Glutamatergic neuron (in vitro differentiated cells): Measurements from ENCODE around the gene HNRNPR. TPM values are rescaled to one million over a fixed set of nuclear protein-coding genes. Genes with fewer than 3 reads are reported as not detected.

Experiments
- DNase-seq: peaks from one replicate; pipeline ENCODE4 v3.0.0; 2022
- H3K27ac Mint-ChIP-seq: one replicate; pipeline ENCODE4 v1.8.0; 2020; ENCODE audit warnings: mild to moderate bottlenecking, mixed read lengths, inconsistent platforms; ENCODE audit not compliant: unreplicated experiment
- H3K27me3 Mint-ChIP-seq: one replicate; pipeline ENCODE4 v1.8.0; 2020; ENCODE audit warnings: mild to moderate bottlenecking, moderate library complexity, mixed read lengths, inconsistent platforms; ENCODE audit not compliant: unreplicated experiment
- H3K36me3 Mint-ChIP-seq: one replicate; pipeline ENCODE4 v1.8.0; 2020; ENCODE audit warnings: mild to moderate bottlenecking, mixed read lengths, inconsistent platforms; ENCODE audit not compliant: unreplicated experiment
- H3K4me1 Mint-ChIP-seq: one replicate; pipeline ENCODE4 v1.8.0; 2020; ENCODE audit warnings: mild to moderate bottlenecking, low read depth, mixed read lengths, inconsistent platforms; ENCODE audit not compliant: unreplicated experiment
- H3K4me3 Mint-ChIP-seq: one replicate; pipeline ENCODE4 v1.8.0; 2020; ENCODE audit warnings: mild to moderate bottlenecking, mixed read lengths, inconsistent platforms; ENCODE audit not compliant: unreplicated experiment
- H3K9me3 Mint-ChIP-seq: one replicate; pipeline ENCODE4 v1.8.0; 2020; ENCODE audit warnings: mild to moderate bottlenecking, moderate library complexity, mixed read lengths, inconsistent platforms; ENCODE audit not compliant: unreplicated experiment
- CTCF ChIP-seq: fragments of 200-600 bp; sonication (generic); IDR thresholded peaks from one replicate; pipeline ENCODE4 v1.5.0; 2021; ENCODE audit not compliant: partially characterized antibody, unreplicated experiment
- long read RNA-seq: library from polyadenylated mRNA; unstranded; transcript quantifications from one replicate; pipeline ENCODE4 v2.0.0, GENCODE V29; 2020; ENCODE audit not compliant: unreplicated experiment
- total RNA-seq: library from RNA; stranded (reverse); fragmentation: NEBNext Ultra II Directional; extraction: Animal tissue kit (Norgen Biotek cat#: 25700); gene quantifications from one replicate; pipeline ENCODE4 v1.2.1, GENCODE V29; 2021; ENCODE audit not compliant: unreplicated experiment

Gene HNRNPR
- 189 TPM for total RNA-seq
- long read RNA-seq, full-length matches to known transcripts = 41 of 137 reads
- long read RNA-seq, partial matches to known transcripts = 33 of 137 reads
- long read RNA-seq, other reads (novel, unspliced or antisense) = 63 of 137 reads

DNA sequence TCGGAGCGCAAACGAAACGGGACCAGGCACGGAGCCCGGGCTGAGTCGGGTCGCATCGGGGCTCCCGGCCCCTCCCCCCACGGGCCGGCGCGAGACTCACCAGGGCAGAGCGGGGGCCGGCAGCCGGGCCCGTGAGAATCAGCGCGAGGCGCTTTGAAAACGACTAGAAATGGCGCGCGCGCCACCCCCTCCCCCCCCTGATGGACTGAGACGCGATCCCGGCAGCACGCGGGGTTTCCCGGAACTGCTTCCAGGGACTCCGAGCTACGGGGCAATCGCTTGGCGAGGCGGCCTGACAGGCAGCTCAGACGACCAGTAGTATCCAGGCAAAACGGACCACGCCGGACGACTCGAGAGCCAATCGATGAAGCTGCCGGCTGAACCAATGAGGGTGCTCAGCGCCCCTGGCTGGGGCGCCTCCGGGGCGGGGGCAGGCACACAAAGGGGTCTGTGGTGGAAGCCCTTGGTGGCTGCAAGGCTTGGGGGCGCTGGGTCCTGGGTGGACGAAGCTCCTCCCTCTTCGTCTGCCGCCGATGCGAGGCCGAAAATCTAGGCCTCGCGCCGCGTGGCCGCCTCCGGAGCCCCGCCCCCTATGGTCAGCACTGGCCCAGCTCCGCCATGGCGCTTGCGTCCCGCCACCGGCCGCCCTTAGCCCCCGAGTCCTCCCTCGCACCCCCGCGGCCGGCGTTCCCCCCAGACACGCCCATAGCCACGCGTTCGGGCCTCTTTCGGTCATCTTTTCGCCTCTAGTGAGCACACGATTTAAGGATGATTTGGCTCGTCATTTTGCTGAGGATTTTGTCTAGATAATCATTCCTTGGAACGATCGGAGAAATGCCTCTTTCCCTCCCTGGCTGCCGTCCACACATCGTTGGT lies at the start of gene HNRNPR:
HNRNPR (minus strand) TSS at position 174 of the 876 bp plus-strand sequence. CDS start 3,276 bp downstream, outside the sequence.
- peaks cover 31% of the 10 kb centered on the region for H3K4me1 Mint-ChIP-seq
- peak within 1 kb of the TSS; percentile 95 for H3K27ac Mint-ChIP-seq
- peak; percentile 100 for DNase-seq
- TF ChIP-seq CTCF = no peak
- H3K27me3 Mint-ChIP-seq = peaks cover 5% of the 10 kb centered on the region
- no peaks in the 10 kb centered on the region for H3K36me3 Mint-ChIP-seq
- peak within 1 kb of the TSS; percentile 94 for H3K4me3 Mint-ChIP-seq
- peaks cover 1% of the 10 kb centered on the region for H3K9me3 Mint-ChIP-seq

GRCh38 chr1:23393706-23394105 lies 49.6 kb upstream of the HNRNPR start:
- Mint-ChIP-seq H3K4me3 (no peak overlapping the region), H3K4me1 (no peaks in the 10 kb centered on the region), H3K9me3 (peaks cover 4% of the 10 kb centered on the region), H3K36me3 (peaks cover 6% of the 10 kb centered on the region), H3K27ac (no peak overlapping the region), H3K27me3 (peaks cover 32% of the 10 kb centered on the region)
- TF ChIP-seq CTCF = no peak
- DNase-seq = no peak

DNA sequence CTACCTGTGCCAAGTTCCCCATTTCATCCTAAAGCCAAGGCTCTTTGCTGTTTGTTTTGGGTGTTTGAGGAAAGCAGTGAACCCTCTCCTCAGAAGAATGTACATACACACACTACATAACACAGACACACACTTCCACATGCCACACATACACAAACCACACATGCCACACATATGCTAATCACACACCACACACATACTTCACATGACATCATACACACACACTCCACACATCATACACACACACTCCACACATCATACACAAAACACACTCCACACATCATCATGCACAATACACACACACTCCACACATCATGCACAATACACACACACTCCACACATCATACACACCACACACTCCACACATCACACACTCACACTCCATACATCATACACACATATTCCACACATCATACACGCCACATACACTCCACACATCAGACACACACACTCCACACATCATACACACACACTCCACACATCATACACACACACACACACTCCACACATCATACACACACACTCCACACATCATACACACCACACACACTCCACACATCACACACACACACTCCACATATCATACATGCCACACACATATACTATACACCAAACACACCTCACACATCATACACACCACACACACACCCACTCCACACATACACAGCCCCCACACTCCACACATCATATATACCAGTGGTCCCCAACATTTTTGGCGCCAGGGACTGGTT lies 48.2 kb upstream of the HNRNPR start:
- no peak for DNase-seq
- no peak overlapping the region for H3K27ac Mint-ChIP-seq
- TF ChIP-seq CTCF = no peak
- H3K4me3 Mint-ChIP-seq = no peak overlapping the region
- no peaks in the 10 kb centered on the region for H3K4me1 Mint-ChIP-seq
- H3K36me3 Mint-ChIP-seq = peaks cover 6% of the 10 kb centered on the region
- H3K27me3 Mint-ChIP-seq = peaks cover 32% of the 10 kb centered on the region
- H3K9me3 Mint-ChIP-seq = peaks cover 4% of the 10 kb centered on the region

GRCh38 chr1:23389837-23390321 lies 45.8 kb upstream of the HNRNPR start:
- no peaks in the 10 kb centered on the region for H3K4me1 Mint-ChIP-seq

More at GRCh38 chr1:23389837-23390321, 45.8 kb upstream of the HNRNPR start:
- H3K27ac Mint-ChIP-seq = no peak overlapping the region
- peaks cover 6% of the 10 kb centered on the region for H3K36me3 Mint-ChIP-seq
- TF ChIP-seq CTCF = no peak
- DNase-seq = no peak
- no peak overlapping the region for H3K4me3 Mint-ChIP-seq
- peaks cover 4% of the 10 kb centered on the region for H3K9me3 Mint-ChIP-seq
- peaks cover 25% of the 10 kb centered on the region for H3K27me3 Mint-ChIP-seq
